ENCODE results near the gene ARHGAP6.
A peak's percentile ranks its signal among the peaks of the same experiment; 100 is the strongest.

The ARHGAP6 gene

GRCh38 chrX:11437642-11438379 is 227.9 kb downstream of the ARHGAP6 start:
- Histone ChIP-seq H3K9ac (ENCODE audit: low read depth, low read length) (no peak overlapping the region), H3K4me1 (ENCODE audit: insufficient read depth, low read length) (peaks cover 13% of the 10 kb centered on the region), H3K9me3 (ENCODE audit: control insufficient read depth, insufficient read depth, low read length) (no peaks in the 10 kb centered on the region), H3K36me3 (ENCODE audit: insufficient read depth, low read length) (no peaks in the 10 kb centered on the region)

GRCh38 chrX:11435568-11435967 is 230.2 kb downstream of the ARHGAP6 start:
- H3K36me3 ChIP-seq (ENCODE audit: insufficient read depth, low read length) = no peaks in the 10 kb centered on the region
- no peaks in the 10 kb centered on the region for H3K9me3 ChIP-seq (ENCODE audit: control insufficient read depth, insufficient read depth, low read length)
- H3K9ac ChIP-seq (ENCODE audit: low read depth, low read length) = no peak overlapping the region
- peaks cover 13% of the 10 kb centered on the region for H3K4me1 ChIP-seq (ENCODE audit: insufficient read depth, low read length)

- H3K9me3 ChIP-seq (ENCODE audit: control insufficient read depth, insufficient read depth, low read length) = no peaks in the 10 kb centered on the region
- peaks cover 13% of the 10 kb centered on the region for H3K4me1 ChIP-seq (ENCODE audit: insufficient read depth, low read length)
- H3K9ac ChIP-seq (ENCODE audit: low read depth, low read length) = no peak overlapping the region
- no peaks in the 10 kb centered on the region for H3K36me3 ChIP-seq (ENCODE audit: insufficient read depth, low read length)
Measured at GRCh38 chrX:11434607-11435006, 231.1 kb downstream of the ARHGAP6 start.

GRCh38 chrX:11431786-11432185 is 233.9 kb downstream of the ARHGAP6 start:
- H3K4me1 ChIP-seq (ENCODE audit: insufficient read depth, low read length) = 0 out of 2 replicates have a peak, but pooled peaks cover 3% of the 10 kb centered on the region
- no peak overlapping the region for H3K9ac ChIP-seq (ENCODE audit: low read depth, low read length)
- no peaks in the 10 kb centered on the region for H3K36me3 ChIP-seq (ENCODE audit: insufficient read depth, low read length)
- H3K9me3 ChIP-seq (ENCODE audit: control insufficient read depth, insufficient read depth, low read length) = no peaks in the 10 kb centered on the region

- Histone ChIP-seq H3K9me3 (ENCODE audit: control insufficient read depth, insufficient read depth, low read length) (no peaks in the 10 kb centered on the region), H3K9ac (ENCODE audit: low read depth, low read length) (no peak overlapping the region), H3K36me3 (ENCODE audit: insufficient read depth, low read length) (no peaks in the 10 kb centered on the region), H3K4me1 (ENCODE audit: insufficient read depth, low read length) (0 out of 2 replicates have a peak, but pooled peaks cover 3% of the 10 kb centered on the region)
Measured at GRCh38 chrX:11430271-11430670, 235.4 kb downstream of the ARHGAP6 start.

- no peaks in the 10 kb centered on the region for H3K36me3 ChIP-seq (ENCODE audit: insufficient read depth, low read length)
- 0 out of 2 replicates have a peak, but pooled peaks cover 3% of the 10 kb centered on the region for H3K4me1 ChIP-seq (ENCODE audit: insufficient read depth, low read length)
- H3K9me3 ChIP-seq (ENCODE audit: control insufficient read depth, insufficient read depth, low read length) = no peaks in the 10 kb centered on the region
- H3K9ac ChIP-seq (ENCODE audit: low read depth, low read length) = no peak overlapping the region
Measured at GRCh38 chrX:11429538-11430085, 236.1 kb downstream of the ARHGAP6 start.

- 0 out of 2 replicates have a peak, but pooled peaks cover 3% of the 10 kb centered on the region for H3K4me1 ChIP-seq (ENCODE audit: insufficient read depth, low read length)
- H3K36me3 ChIP-seq (ENCODE audit: insufficient read depth, low read length) = no peaks in the 10 kb centered on the region
- H3K9me3 ChIP-seq (ENCODE audit: control insufficient read depth, insufficient read depth, low read length) = no peaks in the 10 kb centered on the region
- peak overlapping the region; percentile 75; the same call in 1 of the 2 replicates for H3K9ac ChIP-seq (ENCODE audit: low read depth, low read length)
Measured at GRCh38 chrX:11427453-11428071, 238.2 kb downstream of the ARHGAP6 start.

GRCh38 chrX:11426712-11427452 is 238.8 kb downstream of the ARHGAP6 start:
- Histone ChIP-seq H3K36me3 (ENCODE audit: insufficient read depth, low read length) (no peaks in the 10 kb centered on the region), H3K9me3 (ENCODE audit: control insufficient read depth, insufficient read depth, low read length) (no peaks in the 10 kb centered on the region), H3K4me1 (ENCODE audit: insufficient read depth, low read length) (0 out of 2 replicates have a peak, but pooled peaks cover 3% of the 10 kb centered on the region), H3K9ac (ENCODE audit: low read depth, low read length) (peak overlapping the region; percentile 75; the same call in 1 of the 2 replicates)

- Histone ChIP-seq H3K4me1 (ENCODE audit: insufficient read depth, low read length) (0 out of 2 replicates have a peak, but pooled peaks cover 3% of the 10 kb centered on the region), H3K36me3 (ENCODE audit: insufficient read depth, low read length) (no peaks in the 10 kb centered on the region), H3K9me3 (ENCODE audit: control insufficient read depth, insufficient read depth, low read length) (no peaks in the 10 kb centered on the region), H3K9ac (ENCODE audit: low read depth, low read length) (no peak overlapping the region)
Measured at GRCh38 chrX:11424903-11425674, 240.6 kb downstream of the ARHGAP6 start.

- Histone ChIP-seq H3K9ac (ENCODE audit: low read depth, low read length) (no peak overlapping the region), H3K9me3 (ENCODE audit: control insufficient read depth, insufficient read depth, low read length) (no peaks in the 10 kb centered on the region), H3K36me3 (ENCODE audit: insufficient read depth, low read length) (no peaks in the 10 kb centered on the region), H3K4me1 (ENCODE audit: insufficient read depth, low read length) (0 out of 2 replicates have a peak, but pooled peaks cover 3% of the 10 kb centered on the region)
Measured at GRCh38 chrX:11423949-11424348, 241.8 kb downstream of the ARHGAP6 start.

GRCh38 chrX:11423362-11423818 is 242.3 kb downstream of the ARHGAP6 start:
- Histone ChIP-seq H3K9me3 (ENCODE audit: control insufficient read depth, insufficient read depth, low read length) (no peaks in the 10 kb centered on the region), H3K36me3 (ENCODE audit: insufficient read depth, low read length) (no peaks in the 10 kb centered on the region), H3K9ac (ENCODE audit: low read depth, low read length) (no peak overlapping the region), H3K4me1 (ENCODE audit: insufficient read depth, low read length) (0 out of 2 replicates have a peak, but pooled peaks cover 3% of the 10 kb centered on the region)

GRCh38 chrX:11422525-11422857 is 243.2 kb downstream of the ARHGAP6 start:
- H3K4me1 ChIP-seq (ENCODE audit: insufficient read depth, low read length) = no peaks in the 10 kb centered on the region
- H3K36me3 ChIP-seq (ENCODE audit: insufficient read depth, low read length) = no peaks in the 10 kb centered on the region
- no peak overlapping the region for H3K9ac ChIP-seq (ENCODE audit: low read depth, low read length)
- H3K9me3 ChIP-seq (ENCODE audit: control insufficient read depth, insufficient read depth, low read length) = no peaks in the 10 kb centered on the region

- Histone ChIP-seq H3K9ac (ENCODE audit: low read depth, low read length) (no peak overlapping the region), H3K4me1 (ENCODE audit: insufficient read depth, low read length) (no peaks in the 10 kb centered on the region), H3K9me3 (ENCODE audit: control insufficient read depth, insufficient read depth, low read length) (no peaks in the 10 kb centered on the region), H3K36me3 (ENCODE audit: insufficient read depth, low read length) (no peaks in the 10 kb centered on the region)
Measured at GRCh38 chrX:11421805-11422524, 243.8 kb downstream of the ARHGAP6 start.

Measured in ES-I3 (cell line).